Parathyroid adenoma (tissue), 2 donors: ENCODE data around the gene MROH7.

Experiments
- H2AFZ ChIP-seq: fragments of 300-600 bp; sonication (generic); one replicate; pipeline ENCODE4 v1.7.0; 2017; ENCODE audit warnings: antibody characterized with exemption, mild to moderate bottlenecking
- H3K27ac ChIP-seq: fragments of 300-600 bp; sonication (generic); one replicate; pipeline ENCODE4 v1.7.0; 2017
- H3K27me3 ChIP-seq: fragments of 300-600 bp; sonication (generic); one replicate; pipeline ENCODE4 v1.7.0; 2017; ENCODE audit warnings: low read length; ENCODE audit not compliant: control insufficient read depth, insufficient read depth
- H3K36me3 ChIP-seq: fragments of 300-600 bp; sonication (generic); one replicate; pipeline ENCODE4 v1.7.0; 2017; ENCODE audit warnings: low read length; ENCODE audit not compliant: control insufficient read depth, insufficient read depth
- H3K4me1 ChIP-seq: fragments of 300-600 bp; sonication (generic); one replicate; pipeline ENCODE4 v1.7.0; 2017; ENCODE audit warnings: control low read depth
- H3K4me2 ChIP-seq: fragments of 300-600 bp; sonication (generic); one replicate; pipeline ENCODE4 v1.7.0; 2017; ENCODE audit warnings: low read length
- H3K4me3 ChIP-seq: fragments of 300-600 bp; sonication (generic); one replicate; pipeline ENCODE4 v1.7.0; 2017; ENCODE audit warnings: low read depth, low read length
- H3K79me2 ChIP-seq: fragments of 300-600 bp; sonication (generic); one replicate; pipeline ENCODE4 v1.7.0; 2017; ENCODE audit warnings: control low read depth
- H3K9ac ChIP-seq: fragments of 300-600 bp; sonication (generic); one replicate; pipeline ENCODE4 v1.7.0; 2017; ENCODE audit warnings: mild to moderate bottlenecking
- H3K9me3 ChIP-seq: fragments of 300-600 bp; sonication (generic); one replicate; pipeline ENCODE4 v1.7.0; 2017; ENCODE audit warnings: low read length; ENCODE audit not compliant: control insufficient read depth
- TF ChIP-seq, protein P1 (sequence below): fragments of 300-600 bp; sonication (generic); IDR thresholded peaks from one replicate; pipeline ENCODE4 v1.7.0; 2017; ENCODE audit warnings: antibody characterized with exemption, mild to moderate bottlenecking
- donor health status: primary hyperparathyroidism.

Gene MROH7

DNA sequence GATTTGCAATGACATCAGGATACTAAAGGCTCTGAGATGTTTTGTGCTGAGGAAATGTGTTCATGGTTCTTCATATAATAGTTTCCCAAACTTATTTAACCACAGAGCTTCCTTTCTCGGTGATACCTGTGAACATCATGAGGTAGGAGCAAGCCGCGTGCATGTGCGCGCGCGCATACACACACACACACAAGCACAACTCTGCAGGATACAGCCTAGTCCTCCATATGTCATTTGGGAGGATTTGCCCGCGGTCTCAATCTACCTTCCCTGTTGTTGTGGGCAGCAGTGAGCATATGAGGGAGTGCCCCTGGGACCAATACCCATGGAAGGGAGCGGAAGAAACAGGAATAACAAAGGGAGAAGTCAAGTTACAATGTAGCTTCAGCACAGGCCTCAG is 61.9 kb downstream of the MROH7 start:
- TF ChIP-seq, protein P1, sequence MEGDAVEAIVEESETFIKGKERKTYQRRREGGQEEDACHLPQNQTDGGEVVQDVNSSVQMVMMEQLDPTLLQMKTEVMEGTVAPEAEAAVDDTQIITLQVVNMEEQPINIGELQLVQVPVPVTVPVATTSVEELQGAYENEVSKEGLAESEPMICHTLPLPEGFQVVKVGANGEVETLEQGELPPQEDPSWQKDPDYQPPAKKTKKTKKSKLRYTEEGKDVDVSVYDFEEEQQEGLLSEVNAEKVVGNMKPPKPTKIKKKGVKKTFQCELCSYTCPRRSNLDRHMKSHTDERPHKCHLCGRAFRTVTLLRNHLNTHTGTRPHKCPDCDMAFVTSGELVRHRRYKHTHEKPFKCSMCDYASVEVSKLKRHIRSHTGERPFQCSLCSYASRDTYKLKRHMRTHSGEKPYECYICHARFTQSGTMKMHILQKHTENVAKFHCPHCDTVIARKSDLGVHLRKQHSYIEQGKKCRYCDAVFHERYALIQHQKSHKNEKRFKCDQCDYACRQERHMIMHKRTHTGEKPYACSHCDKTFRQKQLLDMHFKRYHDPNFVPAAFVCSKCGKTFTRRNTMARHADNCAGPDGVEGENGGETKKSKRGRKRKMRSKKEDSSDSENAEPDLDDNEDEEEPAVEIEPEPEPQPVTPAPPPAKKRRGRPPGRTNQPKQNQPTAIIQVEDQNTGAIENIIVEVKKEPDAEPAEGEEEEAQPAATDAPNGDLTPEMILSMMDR: no peak
- Histone ChIP-seq H3K79me2 (no peaks in the 10 kb centered on the region), H3K9ac (no peak overlapping the region)

DNA sequence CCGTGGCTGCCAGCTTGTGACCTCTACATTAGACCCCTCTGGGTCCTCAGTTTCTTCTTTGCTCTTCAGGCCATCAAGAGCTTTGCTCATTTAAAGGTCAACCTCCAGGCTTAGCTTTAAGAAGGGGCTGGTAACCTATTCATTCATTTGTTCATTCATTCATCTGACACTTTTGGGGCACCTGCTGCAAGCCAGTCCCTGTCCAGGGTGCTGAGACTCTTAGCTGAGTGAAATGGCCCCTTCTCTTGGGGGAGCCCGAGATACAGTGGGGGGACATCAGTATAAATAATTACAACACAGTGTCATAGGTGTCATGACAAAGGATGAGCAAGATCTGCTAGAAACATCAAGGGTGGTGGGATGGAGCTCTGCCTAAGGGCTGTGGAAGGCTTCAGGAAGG is 63.6 kb downstream of the MROH7 start:
- Histone ChIP-seq H3K9ac (no peak overlapping the region), H3K27ac (no peak overlapping the region), H3K79me2 (no peaks in the 10 kb centered on the region), H2AFZ (no peak overlapping the region), H3K36me3 (no peaks in the 10 kb centered on the region), H3K4me3 (no peak overlapping the region), H3K4me1 (no peaks in the 10 kb centered on the region), H3K9me3 (no peaks in the 10 kb centered on the region), H3K27me3 (no peaks in the 10 kb centered on the region), H3K4me2 (no peak overlapping the region)
- TF ChIP-seq, protein P1: no peak

More for the DNA sequence above, 61.9 kb downstream of the MROH7 start:
- Histone ChIP-seq H3K36me3 (no peaks in the 10 kb centered on the region), H3K27ac (no peak overlapping the region), H2AFZ (no peak overlapping the region), H3K9me3 (no peaks in the 10 kb centered on the region), H3K4me1 (no peaks in the 10 kb centered on the region), H3K4me3 (no peak overlapping the region), H3K27me3 (no peaks in the 10 kb centered on the region), H3K4me2 (no peak overlapping the region)

DNA sequence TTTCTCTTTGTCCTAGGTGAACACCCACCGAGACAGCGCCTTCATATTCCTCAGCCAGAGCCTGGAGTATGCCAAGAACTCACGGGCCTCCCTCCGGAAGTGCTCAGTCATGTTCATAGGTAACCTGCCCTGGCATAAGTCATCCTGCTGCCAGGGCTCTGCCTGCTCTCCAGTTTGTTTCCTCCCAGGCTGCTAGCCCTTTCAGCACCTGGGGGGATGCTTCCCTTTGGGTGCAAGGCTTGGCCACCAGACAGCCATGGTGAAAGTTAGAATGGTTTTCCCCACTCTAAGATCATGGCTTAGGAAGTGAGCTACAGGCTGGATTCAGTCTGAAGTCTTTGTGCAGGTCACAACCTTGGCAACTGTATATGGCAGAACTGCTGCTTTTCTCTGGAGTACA is 64.8 kb downstream of the MROH7 start:
- Histone ChIP-seq H3K27me3 (no peaks in the 10 kb centered on the region), H3K9me3 (no peaks in the 10 kb centered on the region), H3K4me2 (no peak overlapping the region), H3K36me3 (no peaks in the 10 kb centered on the region), H3K4me3 (no peak overlapping the region), H2AFZ (no peak overlapping the region), H3K9ac (no peak overlapping the region), H3K79me2 (no peaks in the 10 kb centered on the region), H3K27ac (no peak overlapping the region), H3K4me1 (no peaks in the 10 kb centered on the region)
- TF ChIP-seq, protein P1: no peak

DNA sequence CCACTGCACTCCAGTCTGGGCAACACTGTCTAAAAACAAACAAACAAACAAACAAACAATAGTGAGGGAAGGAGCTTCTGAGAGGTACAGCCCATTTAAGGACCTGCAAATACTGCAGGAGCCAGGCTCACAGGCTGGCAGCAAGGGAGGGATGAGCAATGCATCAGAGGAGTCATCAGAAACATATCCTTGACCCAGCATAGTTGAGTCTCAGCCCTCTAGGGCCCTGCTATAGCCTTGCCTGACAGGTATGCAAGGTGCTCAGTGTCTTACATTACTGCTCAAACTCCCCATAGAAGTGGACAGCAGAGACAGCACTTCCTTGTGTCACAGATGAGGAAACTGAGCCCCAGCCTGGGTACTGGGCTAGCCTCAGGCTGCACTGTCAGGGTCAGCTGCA is 66.8 kb downstream of the MROH7 start:
- TF ChIP-seq, protein P1: no peak
- H3K27ac ChIP-seq: no peak overlapping the region
- no peak overlapping the region for H3K4me2 ChIP-seq
- no peaks in the 10 kb centered on the region for H3K4me1 ChIP-seq
- no peaks in the 10 kb centered on the region for H3K79me2 ChIP-seq
- no peaks in the 10 kb centered on the region for H3K27me3 ChIP-seq
- H3K9me3 ChIP-seq: no peaks in the 10 kb centered on the region
- H2AFZ ChIP-seq: no peak overlapping the region
- no peaks in the 10 kb centered on the region for H3K36me3 ChIP-seq
- no peak overlapping the region for H3K4me3 ChIP-seq
- H3K9ac ChIP-seq: no peak overlapping the region

DNA sequence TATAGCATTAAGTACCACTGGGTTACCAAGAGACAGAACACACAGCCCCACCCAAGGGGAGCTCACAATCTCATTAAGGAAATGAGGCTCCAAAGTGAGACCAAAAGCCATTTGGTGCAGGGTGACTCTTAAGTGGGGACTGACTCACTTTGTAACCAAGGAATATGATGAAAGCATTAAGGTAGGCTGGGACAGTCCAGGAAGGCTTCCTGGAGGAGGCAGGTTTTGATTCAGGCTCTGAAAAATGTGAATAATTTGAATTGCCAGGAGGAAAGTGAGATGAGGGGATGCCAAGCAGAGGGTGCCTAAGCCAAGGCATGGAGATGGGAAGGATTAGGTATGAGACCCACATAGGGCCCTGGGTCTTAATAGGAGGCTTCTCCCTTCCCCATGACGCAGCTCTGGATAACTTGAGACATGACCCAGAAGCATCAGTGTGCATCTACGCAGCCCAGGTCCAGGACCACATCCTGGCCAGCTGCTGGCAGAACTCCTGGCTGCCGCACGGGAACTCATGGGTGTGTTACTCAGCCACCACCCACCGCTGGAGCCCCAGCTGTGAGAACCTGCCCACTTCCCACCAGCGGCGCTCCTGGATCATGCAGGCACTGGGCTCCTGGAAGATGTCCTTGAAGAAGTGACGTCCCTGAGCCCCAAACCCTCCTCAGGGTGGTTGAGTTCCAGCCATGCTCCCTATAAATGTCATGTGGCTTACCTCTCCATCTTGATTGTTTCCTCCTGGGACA is 68.1 kb downstream of the MROH7 start:
- Histone ChIP-seq H3K36me3 (no peaks in the 10 kb centered on the region), H3K9ac (no peak overlapping the region), H3K4me1 (no peaks in the 10 kb centered on the region), H3K4me2 (no peak overlapping the region), H2AFZ (no peak overlapping the region), H3K4me3 (no peak overlapping the region), H3K27ac (no peak overlapping the region), H3K27me3 (no peaks in the 10 kb centered on the region), H3K79me2 (no peaks in the 10 kb centered on the region), H3K9me3 (no peaks in the 10 kb centered on the region)
- TF ChIP-seq, protein P1: no peak
